Ovary (tissue), 3 donors: ENCODE data around the gene PHC2.

Experiments used
- CTCF ChIP-seq, 3 donors: fragments of 450-650 bp in 2 of 3; fragments of 200-600 bp in 1 of 3; IDR thresholded peaks; one replicate each; pipeline versions ENCODE4 v1.5.1 to v1.8.0; 2016 to 2022; ENCODE audit warnings: antibody characterized with exemption in 3 of 3, mild to moderate bottlenecking in 1 of 3
- POLR2A ChIP-seq: fragments of 450-650 bp; IDR thresholded peaks from one replicate; pipeline ENCODE4 v1.6.1; 2017; ENCODE audit warnings: antibody characterized with exemption, mild to moderate bottlenecking, moderate library complexity
- donor health status: DM: no; HTN: no; CAD: no.

DNA sequence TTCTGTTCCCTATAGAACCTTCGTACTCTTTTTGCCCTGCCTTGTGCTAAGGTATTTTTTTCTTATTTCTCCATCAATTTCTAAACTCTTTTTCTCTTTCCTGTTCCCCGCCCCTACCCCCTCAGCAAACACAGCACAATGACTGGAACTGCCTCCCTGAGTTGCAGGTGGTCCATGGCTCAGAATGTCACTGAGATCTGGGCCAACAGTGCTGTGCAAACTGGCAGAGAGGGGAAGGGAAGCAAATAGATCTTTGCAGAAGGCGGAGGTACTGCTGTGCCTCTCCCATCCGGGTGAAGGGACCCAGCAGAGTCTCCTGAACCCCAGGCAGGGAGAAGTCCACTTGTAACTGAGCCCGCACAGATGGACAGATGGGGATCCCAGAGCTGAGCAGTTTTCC, 77.4 kb downstream of the PHC2 start:
- TF ChIP-seq CTCF (IDR thresholded peaks at IDR 0.05) = no peak
- TF ChIP-seq POLR2A = no peak
